Liver (tissue), 9 donors: ENCODE results near the gene ANKRD11. TPM values are rescaled to one million over a fixed set of nuclear protein-coding genes. Genes with fewer than 3 reads are reported as not detected.

Experiments
- DNase-seq: peaks from one replicate; pipeline ENCODE4 v3.0.0-alpha.2; 2017; ENCODE audit warnings: low spot score
- H3K27ac ChIP-seq, 2 donors: one replicate each; pipeline ENCODE4 v1.7.0; 2013; ENCODE audit warnings: inconsistent platforms in 2 of 2, low read length in 2 of 2, control low read depth in 1 of 2, low read depth in 1 of 2, mild to moderate bottlenecking in 1 of 2
- H3K27me3 ChIP-seq, 4 donors: one replicate each; pipeline versions ENCODE4 v1.6.1 to v1.7.0; 2013; ENCODE audit warnings: low read length in 3 of 4, inconsistent platforms in 1 of 4, mild to moderate bottlenecking in 1 of 4, moderate library complexity in 1 of 4; ENCODE audit not compliant: control insufficient read depth in 4 of 4, insufficient read depth in 4 of 4
- H3K36me3 ChIP-seq, 4 donors: one replicate each; pipeline versions ENCODE4 v1.6.1 to v1.7.0; 2013; ENCODE audit warnings: low read length in 3 of 4, mild to moderate bottlenecking in 3 of 4, low read depth in 1 of 4, moderate library complexity in 1 of 4; ENCODE audit not compliant: control insufficient read depth in 4 of 4, insufficient read depth in 3 of 4
- H3K4me1 ChIP-seq, 4 donors: one replicate each; pipeline versions ENCODE4 v1.6.1 to v1.7.0; 2013; ENCODE audit warnings: low read length in 3 of 4, mild to moderate bottlenecking in 3 of 4, moderate library complexity in 1 of 4; ENCODE audit not compliant: control insufficient read depth in 4 of 4, insufficient read depth in 4 of 4
- H3K4me3 ChIP-seq, 3 donors: one replicate each; pipeline versions ENCODE4 v1.6.1 to v1.7.0; 2013; ENCODE audit warnings: low read length in 3 of 3, control low read depth in 1 of 3, low read depth in 1 of 3, mild to moderate bottlenecking in 1 of 3
- H3K9ac ChIP-seq, 2 donors: one replicate each; pipeline ENCODE4 v1.7.0; 2013; ENCODE audit warnings: low read length in 2 of 2, mild to moderate bottlenecking in 2 of 2, moderate library complexity in 2 of 2, control low read depth in 1 of 2, low read depth in 1 of 2
- H3K9me3 ChIP-seq, 4 donors: one replicate each; pipeline versions ENCODE4 v1.6.1 to v1.7.0; 2013; ENCODE audit warnings: low read length in 3 of 4; ENCODE audit not compliant: control insufficient read depth in 4 of 4
- ATF3 ChIP-seq: IDR thresholded peaks from 2 replicates; pipeline ENCODE4 v1.6.1; 2016; ENCODE audit warnings: antibody characterized with exemption
- EGR1 ChIP-seq, 2 donors: IDR thresholded peaks; 2 replicates each; pipeline ENCODE4 v1.6.1; 2016 to 2018; ENCODE audit warnings: antibody characterized with exemption in 2 of 2, low read depth in 2 of 2
- FOXA1 ChIP-seq: IDR thresholded peaks from 2 replicates; pipeline ENCODE4 v1.6.1; 2016; ENCODE audit warnings: antibody characterized with exemption
- FOXA2 ChIP-seq: IDR thresholded peaks from 2 replicates; pipeline ENCODE4 v1.6.1; 2016; ENCODE audit warnings: antibody characterized with exemption
- GABPA ChIP-seq, 2 donors: IDR thresholded peaks in 1 of 2; conservative IDR thresholded peaks in 1 of 2; 2 replicates each; pipeline ENCODE4 v1.6.1; 2016; ENCODE audit warnings: antibody characterized with exemption in 2 of 2, mild to moderate bottlenecking in 1 of 2, moderate library complexity in 1 of 2
- HNF4A ChIP-seq, 2 donors: conservative IDR thresholded peaks; 2 replicates each; pipeline ENCODE4 v1.6.1; 2016; ENCODE audit warnings: antibody characterized with exemption in 2 of 2, mild to moderate bottlenecking in 2 of 2
- HNF4G ChIP-seq: IDR thresholded peaks from 2 replicates; pipeline ENCODE4 v1.6.1; 2016; ENCODE audit warnings: antibody characterized with exemption
- JUND ChIP-seq, 2 donors: IDR thresholded peaks; 2 replicates each; pipeline ENCODE4 v1.6.1; 2016; ENCODE audit warnings: antibody characterized with exemption in 2 of 2
- MAX ChIP-seq: IDR thresholded peaks from 2 replicates; pipeline ENCODE4 v1.6.1; 2016; ENCODE audit warnings: antibody characterized with exemption
- NR2F2 ChIP-seq: IDR thresholded peaks from 2 replicates; pipeline ENCODE4 v1.6.1; 2016; ENCODE audit warnings: antibody characterized with exemption
- RXRA ChIP-seq, 2 donors: IDR thresholded peaks; 2 replicates each; pipeline ENCODE4 v1.6.1; 2017 to 2018; ENCODE audit warnings: antibody characterized with exemption in 2 of 2, mild to moderate bottlenecking in 1 of 2
- SP1 ChIP-seq: IDR thresholded peaks from 2 replicates; pipeline ENCODE4 v1.6.1; 2018; ENCODE audit warnings: antibody characterized with exemption, mild to moderate bottlenecking
- TAF1 ChIP-seq: conservative IDR thresholded peaks from 2 replicates; pipeline ENCODE4 v1.6.1; 2016; ENCODE audit warnings: antibody characterized with exemption, mild to moderate bottlenecking
- YY1 ChIP-seq: IDR thresholded peaks from 2 replicates; pipeline ENCODE4 v1.6.1; 2016; ENCODE audit warnings: antibody characterized with exemption, mild to moderate bottlenecking
- WGBS: extraction: QIAGEN DNeasy Blood & Tissue Kit; methylation state at CpG from one replicate; pipeline ENCODE4 v1.1.7; 2013; 5-methylcytosine and 5-hydroxymethylcytosine counted together
- polyA plus RNA-seq, 2 donors: library from polyadenylated mRNA; stranded (reverse) in 1 of 2; unstranded in 1 of 2; fragments of 200-250 nt in 1 of 2; fragments of >200 nt in 1 of 2; fragmentation: Nextera tagmentation in 1 of 2; extraction: Ambion mirVana in 1 of 2; gene quantifications; one replicate each; pipeline versions ENCODE4 v1.2.1 to v1.2.3, GENCODE V29; 2013 to 2015
- total RNA-seq, 2 donors: library from RNA; depleted of rRNA; stranded (reverse); fragments of >200 nt; gene quantifications; one replicate each; pipeline ENCODE4 v1.2.3, GENCODE V29; 2014
- TF ChIP-seq, protein P1 (sequence below): fragments of 150-350 bp; IDR thresholded peaks from 2 replicates; pipeline ENCODE4 v1.5.1; 2017; ENCODE audit warnings: improper control_type of control experiment, low read depth, low read length; ENCODE audit not compliant: missing input control
- TF ChIP-seq, protein P2 (sequence below): IDR thresholded peaks from 2 replicates; pipeline ENCODE4 v1.6.1; 2016; ENCODE audit warnings: antibody characterized with exemption
- TF ChIP-seq, protein P3 (sequence below): IDR thresholded peaks from 2 replicates; pipeline ENCODE4 v1.6.1; 2016; ENCODE audit warnings: antibody characterized with exemption, mild to moderate bottlenecking
- donor health status: healthy.
- donor health status: healthy.
- donor health status: healthy.
- donor health status: healthy.
- donor health status: healthy.

Gene ANKRD11
- total and polyA plus RNA-seq, 4 donors, result 16.3 to 55.1 (median 28.0) TPM

- peaks cover 28 to 67% (median 49%) of the 10 kb centered on the region in 4 donors for H3K4me1 ChIP-seq
Observed at GRCh38 chr16:89446136-89446974, 44.0 kb downstream of the ANKRD11 start.

GRCh38 chr16:89445166-89445565, 45.2 kb downstream of the ANKRD11 start:
- no peak for DNase-seq
- Histone ChIP-seq H3K9me3 (no peaks in the 10 kb centered on the region), H3K4me3 (no peak overlapping the region), H3K9ac (no peak overlapping the region), H3K4me1 (peaks cover 28 to 67% (median 50%) of the 10 kb centered on the region in 4 donors), H3K27ac (no peak overlapping the region), H3K27me3 (no peaks in the 10 kb centered on the region), H3K36me3 (no peaks in the 10 kb centered on the region)
- WGBS, result 85% methylated on average over 5 of the region's 5 CpGs
- TF ChIP-seq TAF1, result no peak
- TF ChIP-seq, protein P1, sequence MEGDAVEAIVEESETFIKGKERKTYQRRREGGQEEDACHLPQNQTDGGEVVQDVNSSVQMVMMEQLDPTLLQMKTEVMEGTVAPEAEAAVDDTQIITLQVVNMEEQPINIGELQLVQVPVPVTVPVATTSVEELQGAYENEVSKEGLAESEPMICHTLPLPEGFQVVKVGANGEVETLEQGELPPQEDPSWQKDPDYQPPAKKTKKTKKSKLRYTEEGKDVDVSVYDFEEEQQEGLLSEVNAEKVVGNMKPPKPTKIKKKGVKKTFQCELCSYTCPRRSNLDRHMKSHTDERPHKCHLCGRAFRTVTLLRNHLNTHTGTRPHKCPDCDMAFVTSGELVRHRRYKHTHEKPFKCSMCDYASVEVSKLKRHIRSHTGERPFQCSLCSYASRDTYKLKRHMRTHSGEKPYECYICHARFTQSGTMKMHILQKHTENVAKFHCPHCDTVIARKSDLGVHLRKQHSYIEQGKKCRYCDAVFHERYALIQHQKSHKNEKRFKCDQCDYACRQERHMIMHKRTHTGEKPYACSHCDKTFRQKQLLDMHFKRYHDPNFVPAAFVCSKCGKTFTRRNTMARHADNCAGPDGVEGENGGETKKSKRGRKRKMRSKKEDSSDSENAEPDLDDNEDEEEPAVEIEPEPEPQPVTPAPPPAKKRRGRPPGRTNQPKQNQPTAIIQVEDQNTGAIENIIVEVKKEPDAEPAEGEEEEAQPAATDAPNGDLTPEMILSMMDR, result no peak
- TF ChIP-seq EGR1 (IDR thresholded peaks at IDR 0.05; ENCODE audit: low read depth in 2 of 2), result no peak
- TF ChIP-seq HNF4G, result no peak
- TF ChIP-seq YY1, result no peak
- no peak for TF ChIP-seq SP1
- TF ChIP-seq NR2F2, result no peak
- TF ChIP-seq HNF4A (conservative IDR thresholded peaks at IDR 0.05), result no peak
- no peak for TF ChIP-seq ATF3
- no peak for TF ChIP-seq GABPA (IDR thresholded peaks at IDR 0.05 in 1 of 2, conservative IDR thresholded peaks at IDR 0.05 in 1 of 2)
- no peak for TF ChIP-seq FOXA1

More at GRCh38 chr16:89446136-89446974, 44.0 kb downstream of the ANKRD11 start:
- Histone ChIP-seq H3K36me3 (no peaks in the 10 kb centered on the region), H3K27me3 (no peaks in the 10 kb centered on the region), H3K27ac (no peak overlapping the region), H3K9ac (no peak overlapping the region), H3K4me3 (no peak overlapping the region), H3K9me3 (no peaks in the 10 kb centered on the region)
- DNase-seq, result no peak
- no peak for TF ChIP-seq EGR1 (IDR thresholded peaks at IDR 0.05; ENCODE audit: low read depth in 2 of 2)
- TF ChIP-seq, protein P2, sequence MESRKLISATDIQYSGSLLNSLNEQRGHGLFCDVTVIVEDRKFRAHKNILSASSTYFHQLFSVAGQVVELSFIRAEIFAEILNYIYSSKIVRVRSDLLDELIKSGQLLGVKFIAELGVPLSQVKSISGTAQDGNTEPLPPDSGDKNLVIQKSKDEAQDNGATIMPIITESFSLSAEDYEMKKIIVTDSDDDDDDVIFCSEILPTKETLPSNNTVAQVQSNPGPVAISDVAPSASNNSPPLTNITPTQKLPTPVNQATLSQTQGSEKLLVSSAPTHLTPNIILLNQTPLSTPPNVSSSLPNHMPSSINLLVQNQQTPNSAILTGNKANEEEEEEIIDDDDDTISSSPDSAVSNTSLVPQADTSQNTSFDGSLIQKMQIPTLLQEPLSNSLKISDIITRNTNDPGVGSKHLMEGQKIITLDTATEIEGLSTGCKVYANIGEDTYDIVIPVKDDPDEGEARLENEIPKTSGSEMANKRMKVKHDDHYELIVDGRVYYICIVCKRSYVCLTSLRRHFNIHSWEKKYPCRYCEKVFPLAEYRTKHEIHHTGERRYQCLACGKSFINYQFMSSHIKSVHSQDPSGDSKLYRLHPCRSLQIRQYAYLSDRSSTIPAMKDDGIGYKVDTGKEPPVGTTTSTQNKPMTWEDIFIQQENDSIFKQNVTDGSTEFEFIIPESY, result no peak
- no peak for TF ChIP-seq HNF4G
- TF ChIP-seq RXRA (IDR thresholded peaks at IDR 0.05), result no peak
- TF ChIP-seq SP1, result no peak
- no peak for TF ChIP-seq YY1
- no peak for TF ChIP-seq ATF3
- TF ChIP-seq JUND (IDR thresholded peaks at IDR 0.05), result no peak
- TF ChIP-seq, protein P3, sequence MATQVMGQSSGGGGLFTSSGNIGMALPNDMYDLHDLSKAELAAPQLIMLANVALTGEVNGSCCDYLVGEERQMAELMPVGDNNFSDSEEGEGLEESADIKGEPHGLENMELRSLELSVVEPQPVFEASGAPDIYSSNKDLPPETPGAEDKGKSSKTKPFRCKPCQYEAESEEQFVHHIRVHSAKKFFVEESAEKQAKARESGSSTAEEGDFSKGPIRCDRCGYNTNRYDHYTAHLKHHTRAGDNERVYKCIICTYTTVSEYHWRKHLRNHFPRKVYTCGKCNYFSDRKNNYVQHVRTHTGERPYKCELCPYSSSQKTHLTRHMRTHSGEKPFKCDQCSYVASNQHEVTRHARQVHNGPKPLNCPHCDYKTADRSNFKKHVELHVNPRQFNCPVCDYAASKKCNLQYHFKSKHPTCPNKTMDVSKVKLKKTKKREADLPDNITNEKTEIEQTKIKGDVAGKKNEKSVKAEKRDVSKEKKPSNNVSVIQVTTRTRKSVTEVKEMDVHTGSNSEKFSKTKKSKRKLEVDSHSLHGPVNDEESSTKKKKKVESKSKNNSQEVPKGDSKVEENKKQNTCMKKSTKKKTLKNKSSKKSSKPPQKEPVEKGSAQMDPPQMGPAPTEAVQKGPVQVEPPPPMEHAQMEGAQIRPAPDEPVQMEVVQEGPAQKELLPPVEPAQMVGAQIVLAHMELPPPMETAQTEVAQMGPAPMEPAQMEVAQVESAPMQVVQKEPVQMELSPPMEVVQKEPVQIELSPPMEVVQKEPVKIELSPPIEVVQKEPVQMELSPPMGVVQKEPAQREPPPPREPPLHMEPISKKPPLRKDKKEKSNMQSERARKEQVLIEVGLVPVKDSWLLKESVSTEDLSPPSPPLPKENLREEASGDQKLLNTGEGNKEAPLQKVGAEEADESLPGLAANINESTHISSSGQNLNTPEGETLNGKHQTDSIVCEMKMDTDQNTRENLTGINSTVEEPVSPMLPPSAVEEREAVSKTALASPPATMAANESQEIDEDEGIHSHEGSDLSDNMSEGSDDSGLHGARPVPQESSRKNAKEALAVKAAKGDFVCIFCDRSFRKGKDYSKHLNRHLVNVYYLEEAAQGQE, result no peak
- no peak for TF ChIP-seq FOXA2
- TF ChIP-seq TAF1, result no peak
- TF ChIP-seq MAX, result no peak
- TF ChIP-seq GABPA (IDR thresholded peaks at IDR 0.05 in 1 of 2, conservative IDR thresholded peaks at IDR 0.05 in 1 of 2), result no peak
- WGBS, result 78% methylated on average over 15 of the region's 15 CpGs
